ENCODE results near the gene CNTF. TPM values are rescaled to one million over a fixed set of nuclear protein-coding genes. Genes with fewer than 3 reads are reported as not detected.
A peak's percentile ranks its signal among the peaks of the same experiment; 100 is the strongest.

The CNTF gene
- polyA plus RNA-seq, 1 experiment: 0.15 TPM

DNA sequence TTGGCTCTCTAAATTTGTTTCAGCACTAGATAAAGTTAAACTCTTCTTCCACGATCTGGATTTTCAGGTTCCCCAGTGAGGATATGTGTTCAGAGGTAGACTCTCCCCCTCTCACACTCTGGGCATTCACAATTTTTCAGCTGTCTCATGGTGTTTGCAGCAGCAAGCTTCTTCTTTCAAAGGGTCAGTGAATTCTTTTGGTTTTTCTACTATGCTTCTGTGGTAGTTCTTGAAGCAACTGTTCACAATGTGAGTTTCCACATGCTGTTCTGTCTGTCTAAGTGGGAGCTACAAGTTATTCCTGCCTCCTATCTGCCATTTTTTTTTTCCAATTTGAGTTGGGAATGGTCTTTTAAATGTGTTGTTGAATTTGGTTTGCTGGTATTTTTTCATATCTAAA lies 25.4 kb downstream of the CNTF start:
- DNase-seq (ENCODE audit: low read depth): no peak
- ChIA-PET CTCF (interaction anchor here (2.3 kb wide), 1 partner anchor 18 kb away, joined by 7 read pairs; no protein-coding TSS in a partner anchor), POLR2A (no interaction called here)
- Histone ChIP-seq H3K27me3 (ENCODE audit: control insufficient read depth, insufficient read depth, low read length) (no peaks in the 10 kb centered on the region), H3K36me3 (ENCODE audit: control insufficient read depth, insufficient read depth, low read length) (no peaks in the 10 kb centered on the region), H3K4me3 (ENCODE audit: low read depth, low read length) (no peak overlapping the region)
- TF ChIP-seq, protein P1, sequence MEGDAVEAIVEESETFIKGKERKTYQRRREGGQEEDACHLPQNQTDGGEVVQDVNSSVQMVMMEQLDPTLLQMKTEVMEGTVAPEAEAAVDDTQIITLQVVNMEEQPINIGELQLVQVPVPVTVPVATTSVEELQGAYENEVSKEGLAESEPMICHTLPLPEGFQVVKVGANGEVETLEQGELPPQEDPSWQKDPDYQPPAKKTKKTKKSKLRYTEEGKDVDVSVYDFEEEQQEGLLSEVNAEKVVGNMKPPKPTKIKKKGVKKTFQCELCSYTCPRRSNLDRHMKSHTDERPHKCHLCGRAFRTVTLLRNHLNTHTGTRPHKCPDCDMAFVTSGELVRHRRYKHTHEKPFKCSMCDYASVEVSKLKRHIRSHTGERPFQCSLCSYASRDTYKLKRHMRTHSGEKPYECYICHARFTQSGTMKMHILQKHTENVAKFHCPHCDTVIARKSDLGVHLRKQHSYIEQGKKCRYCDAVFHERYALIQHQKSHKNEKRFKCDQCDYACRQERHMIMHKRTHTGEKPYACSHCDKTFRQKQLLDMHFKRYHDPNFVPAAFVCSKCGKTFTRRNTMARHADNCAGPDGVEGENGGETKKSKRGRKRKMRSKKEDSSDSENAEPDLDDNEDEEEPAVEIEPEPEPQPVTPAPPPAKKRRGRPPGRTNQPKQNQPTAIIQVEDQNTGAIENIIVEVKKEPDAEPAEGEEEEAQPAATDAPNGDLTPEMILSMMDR (IDR thresholded peaks at IDR 0.05; ENCODE audit: insufficient read depth, low read depth, low read length): no peak

DNA sequence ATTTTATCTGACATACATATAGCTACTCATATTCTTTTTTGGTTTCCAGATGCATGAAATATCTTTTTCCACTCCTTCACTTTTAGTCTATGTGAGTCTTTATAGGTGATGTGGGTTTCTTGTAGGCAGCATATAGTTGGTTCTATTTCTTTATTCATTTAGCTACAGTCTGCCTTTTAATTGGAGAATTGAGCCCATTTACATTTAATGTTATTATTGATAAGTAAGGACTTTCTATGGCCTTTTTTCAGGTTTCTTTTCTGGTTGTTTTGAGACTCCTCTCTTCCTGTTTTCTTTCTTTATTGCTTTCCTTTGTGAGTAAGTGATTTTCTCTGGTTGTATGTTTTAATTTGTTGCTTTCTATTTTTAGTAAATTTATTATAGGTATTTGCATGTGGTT lies 27.2 kb downstream of the CNTF start:
- DNase-seq (ENCODE audit: low read depth): no peak
- Histone ChIP-seq H3K4me3 (ENCODE audit: low read depth, low read length) (no peak overlapping the region), H3K27me3 (ENCODE audit: control insufficient read depth, insufficient read depth, low read length) (no peaks in the 10 kb centered on the region), H3K36me3 (ENCODE audit: control insufficient read depth, insufficient read depth, low read length) (no peaks in the 10 kb centered on the region)
- ChIA-PET POLR2A (no interaction called here), CTCF (interaction anchor here (1.1 to 2.0 kb wide), 4 partner anchors 20 to 486 kb away, joined by 3 to 6 read pairs (median 6); no protein-coding TSS in a partner anchor)
- TF ChIP-seq, protein P1 (IDR thresholded peaks at IDR 0.05; ENCODE audit: insufficient read depth, low read depth, low read length): no peak

DNA sequence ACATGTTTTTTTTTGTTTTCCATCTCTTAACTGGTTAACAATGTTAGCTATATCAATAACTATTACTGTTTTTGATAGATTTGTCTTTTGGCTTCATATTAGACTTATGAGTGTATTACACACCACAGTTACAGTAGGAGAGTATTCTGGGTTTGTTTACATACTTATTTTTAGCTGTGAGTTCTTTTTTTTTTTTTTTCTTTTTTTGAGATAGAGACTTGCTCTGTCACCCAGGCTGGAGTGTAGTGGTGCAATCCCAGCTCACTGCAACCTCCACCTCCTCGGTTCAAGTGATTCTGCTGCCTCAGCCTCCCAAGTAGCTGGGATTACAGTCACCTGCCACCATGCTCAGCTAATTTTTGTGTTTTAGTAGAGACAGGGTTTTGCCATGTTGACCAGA lies 28.0 kb downstream of the CNTF start:
- no peak for DNase-seq (ENCODE audit: low read depth)
- ChIA-PET CTCF (interaction anchor here (1.0 to 2.0 kb wide), 5 partner anchors 8 to 485 kb away, joined by 3 to 6 read pairs (median 5); no protein-coding TSS in a partner anchor), POLR2A (interaction anchor here (0.6 kb wide), 1 partner anchor 408 kb away, joined by 3 read pairs; no protein-coding TSS in a partner anchor)
- no peaks in the 10 kb centered on the region for H3K36me3 ChIP-seq (ENCODE audit: control insufficient read depth, insufficient read depth, low read length)
- H3K27me3 ChIP-seq (ENCODE audit: control insufficient read depth, insufficient read depth, low read length): no peaks in the 10 kb centered on the region
- TF ChIP-seq, protein P1 (IDR thresholded peaks at IDR 0.05; ENCODE audit: insufficient read depth, low read depth, low read length): no peak
- no peak overlapping the region for H3K4me3 ChIP-seq (ENCODE audit: low read depth, low read length)

DNA sequence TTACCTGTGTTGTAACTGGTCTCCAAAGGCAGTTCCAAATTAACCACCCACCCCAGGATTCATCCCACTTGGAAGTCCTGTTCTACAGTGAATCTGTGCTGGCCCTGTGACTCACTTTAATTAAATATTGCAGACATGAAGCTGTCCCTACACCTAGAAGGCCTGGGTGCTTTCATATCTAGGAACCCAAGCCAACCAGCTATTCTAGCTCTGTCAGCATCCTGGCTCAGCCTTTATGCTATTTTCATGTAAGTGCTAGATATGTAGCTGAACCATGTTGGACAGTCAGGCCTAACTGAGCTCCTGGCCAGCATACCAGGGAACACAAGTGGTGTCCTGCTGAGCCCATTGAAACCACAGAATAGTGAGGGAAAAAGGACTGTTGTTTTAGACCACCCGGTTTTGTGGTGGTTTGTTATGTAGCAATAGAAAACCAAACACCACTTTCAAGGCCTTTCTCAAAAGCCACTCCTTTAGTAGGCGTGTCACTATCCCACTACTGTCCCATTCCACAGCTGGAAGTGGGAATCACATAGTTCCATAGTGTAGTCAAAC lies 30.3 kb downstream of the CNTF start:
- no peak for DNase-seq (ENCODE audit: low read depth)
- no peaks in the 10 kb centered on the region for H3K27me3 ChIP-seq (ENCODE audit: control insufficient read depth, insufficient read depth, low read length)
- no peaks in the 10 kb centered on the region for H3K36me3 ChIP-seq (ENCODE audit: control insufficient read depth, insufficient read depth, low read length)
- no peak overlapping the region for H3K4me3 ChIP-seq (ENCODE audit: low read depth, low read length)
- TF ChIP-seq, protein P1 (IDR thresholded peaks at IDR 0.05; ENCODE audit: insufficient read depth, low read depth, low read length): no peak
- ChIA-PET CTCF (interaction anchor here (0.7 to 4.4 kb wide), 16 partner anchors 11 to 506 kb away, joined by 3 to 30 read pairs (median 5); no protein-coding TSS in a partner anchor), POLR2A (no interaction called here)

DNA sequence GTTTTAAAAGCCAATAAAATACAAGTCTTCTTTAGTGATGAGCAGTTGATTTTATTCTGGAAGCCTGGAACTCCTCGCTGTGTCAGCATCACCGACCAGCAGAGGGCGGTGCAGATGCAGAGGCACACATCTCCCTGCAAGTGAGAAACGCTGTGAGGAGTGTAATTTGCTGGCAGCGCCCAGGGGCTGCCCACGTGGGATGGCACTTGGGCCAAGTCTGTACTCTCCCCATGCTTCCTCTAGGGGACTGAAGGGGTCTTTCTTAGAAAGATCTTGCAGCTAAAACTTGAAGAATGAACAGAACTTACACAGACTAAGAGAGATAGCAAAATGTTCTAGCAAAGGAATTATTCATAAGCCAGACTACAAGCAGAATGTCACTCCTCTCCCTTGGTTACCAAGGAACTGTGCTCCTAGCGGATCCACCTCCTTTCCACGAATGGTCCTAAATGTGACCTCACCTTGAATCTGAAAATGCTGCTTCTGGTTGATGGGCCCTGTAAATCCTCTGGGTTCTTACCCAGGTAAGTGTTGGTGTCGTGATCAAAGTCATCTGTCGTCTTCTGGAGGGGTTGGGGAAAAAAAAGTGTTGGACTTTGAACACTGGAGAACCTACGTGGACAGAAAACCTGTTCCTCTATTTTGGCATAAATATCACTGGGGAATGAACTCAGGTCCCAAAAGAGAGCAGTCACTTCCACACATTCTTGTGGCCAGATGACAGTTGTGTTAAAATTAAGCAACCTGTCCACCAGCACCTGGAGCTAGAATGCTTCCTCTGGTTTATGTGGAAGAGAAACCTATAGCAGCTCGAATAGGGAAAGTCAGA lies 31.8 kb downstream of the CNTF start:
- TF ChIP-seq, protein P1 (IDR thresholded peaks at IDR 0.05; ENCODE audit: insufficient read depth, low read depth, low read length): peak; percentile 96
- no peaks in the 10 kb centered on the region for H3K36me3 ChIP-seq (ENCODE audit: control insufficient read depth, insufficient read depth, low read length)
- H3K27me3 ChIP-seq (ENCODE audit: control insufficient read depth, insufficient read depth, low read length): no peaks in the 10 kb centered on the region
- POLR2A ChIA-PET: no interaction called here
- H3K4me3 ChIP-seq (ENCODE audit: low read depth, low read length): no peak overlapping the region
- CTCF ChIA-PET: interaction anchor here (1.1 to 4.4 kb wide), 14 partner anchors 10 to 504 kb away, joined by 3 to 30 read pairs (median 4); no protein-coding TSS in a partner anchor
- peak; percentile 5 for DNase-seq (ENCODE audit: low read depth)

Measured in BJ (cell line).